Measurements from ENCODE around the gene RFX4. TPM values are rescaled to one million over a fixed set of nuclear protein-coding genes. Genes with fewer than 3 reads are reported as not detected.

RFX4 gene
- total RNA-seq, result not detected in 2 replicates

GRCh38 chr12:106582641-106583230 lies at the start of gene RFX4:
Gene RFX4, plus strand, starts transcription at chr12:106583004. Its CDS starts 317 bp downstream, at chr12:106583321.

DNA sequence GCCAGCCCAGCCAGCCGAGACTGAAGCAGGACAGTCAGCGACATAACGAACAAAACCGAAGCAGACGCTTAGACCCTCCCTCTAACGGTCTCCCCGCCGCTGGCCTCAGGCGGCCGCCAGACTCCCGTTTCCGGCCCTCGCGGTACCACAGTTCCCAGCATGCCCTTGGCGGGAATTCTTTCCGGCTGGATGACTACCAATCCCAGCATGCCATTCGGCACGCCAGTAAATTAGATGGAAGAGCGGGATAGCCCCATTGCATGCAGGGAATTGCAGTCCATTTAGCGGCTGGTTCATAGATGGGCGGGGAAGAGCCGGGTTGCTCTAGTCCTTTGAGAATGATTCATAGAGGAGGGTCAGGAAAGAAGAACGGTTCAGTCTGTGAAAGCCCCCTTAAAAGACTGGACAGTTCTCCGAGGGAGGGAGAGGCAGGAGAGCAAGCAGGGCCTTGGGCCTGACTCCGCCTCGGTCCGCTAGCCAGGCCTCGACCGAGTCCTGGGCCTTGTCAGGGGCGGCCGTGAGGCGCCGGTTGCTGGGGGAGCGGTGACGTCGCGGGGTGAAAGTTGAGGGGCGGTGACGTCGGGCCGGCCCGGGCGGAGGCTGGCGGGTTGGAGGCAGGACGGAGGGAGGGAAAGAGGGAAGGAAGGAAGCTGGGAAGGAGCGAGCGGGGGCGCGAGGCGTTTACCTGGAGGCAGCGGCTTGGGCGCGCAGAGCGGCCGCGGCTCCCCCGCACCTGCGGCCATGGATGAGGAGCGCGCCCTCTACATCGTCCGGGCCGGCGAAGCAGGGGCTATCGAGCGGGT lies 191.4 kb downstream of the RFX4 start, which contains the start of gene RIC8B:
Gene RIC8B, plus strand, starts transcription at position 678 of the 803 bp plus-strand sequence. Its CDS starts 64 bp downstream, at position 742.

Other genes with a start within 250 kb of the RFX4 start
- gene POLR3B, start 225.3 kb upstream of the RFX4 start, total RNA-seq, result 12.9 and 13.2 TPM in 2 replicates
- gene RIC8B, start 191.7 kb downstream of the RFX4 start, total RNA-seq, result 8.8 and 11.9 TPM in 2 replicates

Measured in smooth muscle cell of bladder (primary cell).